ENCODE results near the gene CROCC2. TPM values are rescaled to one million over a fixed set of nuclear protein-coding genes. Genes with fewer than 3 reads are reported as not detected.

Gene CROCC2
- total and polyA plus RNA-seq, 7 donors, result 0.01 TPM; not detected in 6

DNA sequence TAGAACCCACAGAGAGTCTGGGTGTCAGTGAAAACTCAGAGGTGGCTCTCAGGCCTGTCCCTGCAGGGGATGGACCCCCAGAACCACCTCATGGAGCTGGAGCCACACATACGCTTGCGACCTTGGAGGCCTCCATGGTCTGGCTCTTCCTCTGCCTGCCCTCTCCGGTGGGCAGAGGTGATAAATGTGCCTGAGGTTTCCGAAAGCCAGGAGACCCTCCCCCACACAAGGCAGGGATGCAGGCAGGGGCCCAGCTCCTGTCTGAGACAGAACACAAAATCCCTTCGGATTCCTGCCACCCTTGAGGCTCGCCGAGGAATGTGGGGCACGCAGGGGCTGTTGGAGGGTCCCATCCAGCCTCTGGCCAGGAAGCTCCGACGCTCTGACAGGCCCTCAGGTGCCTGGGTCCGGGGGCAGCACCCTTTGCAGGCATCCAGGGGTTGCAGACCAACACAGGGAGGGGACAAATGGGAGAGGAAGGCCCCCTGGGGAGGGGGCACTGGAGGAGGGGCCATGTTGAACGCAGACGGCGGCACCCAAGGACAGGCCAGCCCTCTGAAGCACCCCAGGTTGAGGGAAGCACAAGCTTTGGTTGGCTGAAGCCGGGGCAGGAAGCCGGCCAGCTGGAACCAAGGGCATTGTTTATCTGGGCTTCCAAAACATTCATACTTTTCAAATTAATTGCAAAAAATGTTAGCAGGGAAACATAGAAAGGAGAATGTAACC is 88.2 kb downstream of the CROCC2 start:
- no peaks in the 10 kb centered on the region for H3K27me3 ChIP-seq (ENCODE audit: insufficient read depth in 3 of 3, low read length in 2 of 3)
- DNase-seq (peak in 1 of 2 donors; percentile 53), ATAC-seq (no peak)
- 67 to 83% (median 72%) methylated on average over 16 of the region's 16 CpGs for WGBS, 3 donors
- no peaks in the 10 kb centered on the region for H3K36me3 ChIP-seq (ENCODE audit: insufficient read depth in 1 of 2, low read depth in 1 of 2)
- H3K4me1 ChIP-seq, result peaks cover 45% of the 10 kb centered on the region
- TF ChIP-seq, protein P1, sequence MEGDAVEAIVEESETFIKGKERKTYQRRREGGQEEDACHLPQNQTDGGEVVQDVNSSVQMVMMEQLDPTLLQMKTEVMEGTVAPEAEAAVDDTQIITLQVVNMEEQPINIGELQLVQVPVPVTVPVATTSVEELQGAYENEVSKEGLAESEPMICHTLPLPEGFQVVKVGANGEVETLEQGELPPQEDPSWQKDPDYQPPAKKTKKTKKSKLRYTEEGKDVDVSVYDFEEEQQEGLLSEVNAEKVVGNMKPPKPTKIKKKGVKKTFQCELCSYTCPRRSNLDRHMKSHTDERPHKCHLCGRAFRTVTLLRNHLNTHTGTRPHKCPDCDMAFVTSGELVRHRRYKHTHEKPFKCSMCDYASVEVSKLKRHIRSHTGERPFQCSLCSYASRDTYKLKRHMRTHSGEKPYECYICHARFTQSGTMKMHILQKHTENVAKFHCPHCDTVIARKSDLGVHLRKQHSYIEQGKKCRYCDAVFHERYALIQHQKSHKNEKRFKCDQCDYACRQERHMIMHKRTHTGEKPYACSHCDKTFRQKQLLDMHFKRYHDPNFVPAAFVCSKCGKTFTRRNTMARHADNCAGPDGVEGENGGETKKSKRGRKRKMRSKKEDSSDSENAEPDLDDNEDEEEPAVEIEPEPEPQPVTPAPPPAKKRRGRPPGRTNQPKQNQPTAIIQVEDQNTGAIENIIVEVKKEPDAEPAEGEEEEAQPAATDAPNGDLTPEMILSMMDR (IDR thresholded peaks at IDR 0.05), result no peak
- no peak overlapping the region for H3K27ac ChIP-seq
- intact Hi-C loops (cut with DNase I), result loop anchor here in 1 of 2 donors (10.0 kb wide), 1 partner anchor 410 kb away; the partner anchor contains the start of gene CAPN10
- H3K9me3 ChIP-seq, result no peaks in the 10 kb centered on the region
- no peak overlapping the region for H3K4me3 ChIP-seq

DNA sequence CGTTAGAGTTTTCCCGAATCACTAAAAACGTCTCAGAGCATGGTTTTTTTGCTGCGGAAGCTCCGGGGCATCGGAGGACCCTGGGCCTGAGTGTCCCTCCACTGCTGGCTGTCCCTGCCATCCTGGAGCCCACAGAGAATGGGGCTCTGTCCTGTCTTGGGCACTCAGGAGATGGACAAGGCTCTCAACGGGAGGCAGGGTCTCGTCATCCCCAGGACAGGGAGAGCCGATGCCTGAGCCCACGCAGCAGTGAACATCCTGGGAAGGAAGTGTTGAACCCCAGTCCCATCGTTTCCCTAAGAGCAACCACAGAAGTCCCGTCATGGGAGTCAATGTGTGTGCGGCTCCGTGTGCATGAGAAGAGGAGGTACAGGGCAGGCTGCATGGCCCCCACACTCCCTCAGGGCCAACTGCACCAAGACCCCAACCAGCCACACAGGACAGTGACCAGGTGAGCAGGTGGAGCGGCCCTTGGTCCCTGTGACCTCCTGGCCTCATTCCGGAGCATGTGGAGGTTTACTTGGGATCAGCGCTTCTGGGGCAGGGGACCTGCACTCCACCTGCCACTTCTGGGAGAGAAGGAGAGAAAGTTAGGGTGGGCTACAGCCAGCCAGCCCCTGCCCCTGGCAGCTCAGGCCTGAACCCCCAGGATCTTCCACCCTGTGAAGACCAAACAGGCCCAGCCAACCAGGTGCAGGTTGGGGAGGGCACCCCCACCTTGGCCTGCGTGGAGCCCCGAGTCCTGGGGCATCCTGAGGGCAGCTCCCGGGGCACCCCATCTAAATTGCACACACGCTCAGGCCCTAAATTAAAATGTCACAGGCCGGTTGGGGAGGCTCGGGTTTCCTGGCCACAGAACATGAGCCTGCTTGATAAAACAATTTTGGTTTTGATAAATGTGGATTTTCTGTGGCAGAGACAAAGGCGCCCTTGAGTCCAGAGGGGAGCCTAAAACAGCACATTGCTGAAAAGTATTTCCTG is 89.2 kb downstream of the CROCC2 start:
- peaks cover 55% of the 10 kb centered on the region for H3K4me1 ChIP-seq

DNA sequence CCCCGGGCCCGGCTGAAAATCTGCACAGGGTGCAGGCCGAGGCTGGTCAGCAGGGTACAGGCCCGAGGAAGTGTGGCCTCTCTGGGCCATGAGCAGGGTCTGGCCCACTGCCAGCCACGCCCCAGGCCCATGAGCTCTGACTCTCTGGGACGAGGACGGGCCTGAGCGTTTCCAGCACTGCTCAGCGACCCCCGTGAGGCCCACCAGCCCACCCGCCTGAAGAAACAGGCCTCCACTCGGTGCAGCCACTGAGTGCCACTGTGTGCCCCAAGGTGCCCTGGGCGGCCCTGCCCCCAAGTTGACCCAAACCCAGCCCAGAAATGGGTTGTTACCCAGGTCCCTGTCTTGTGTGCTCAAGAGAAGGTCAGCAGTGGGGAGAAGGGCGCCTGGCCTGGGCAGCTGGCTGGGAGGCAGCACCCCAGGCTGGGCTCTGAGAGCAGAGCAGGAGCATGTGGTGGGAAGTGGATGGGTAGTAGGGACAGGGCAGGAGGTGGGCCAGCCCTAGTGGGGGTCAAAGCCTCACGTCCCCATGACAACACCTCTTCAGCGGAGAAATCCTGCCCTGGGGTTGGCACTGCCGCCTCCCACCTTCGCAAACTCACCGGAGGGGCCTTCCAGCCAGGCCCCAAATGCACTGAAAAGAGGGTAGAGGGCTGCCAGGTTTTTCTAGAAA is 90.2 kb downstream of the CROCC2 start:
- Histone ChIP-seq H3K27ac (peak overlapping the region; percentile 98), H3K36me3 (ENCODE audit: insufficient read depth in 1 of 2, low read depth in 1 of 2) (peaks cover 0 to 8% of the 10 kb centered on the region in 2 donors), H3K27me3 (ENCODE audit: insufficient read depth in 3 of 3, low read length in 2 of 3) (no peaks in the 10 kb centered on the region), H3K4me1 (peaks cover 62% of the 10 kb centered on the region), H3K9me3 (no peaks in the 10 kb centered on the region), H3K4me3 (no peak overlapping the region)
- WGBS, 3 donors, result 75 to 82% (median 78%) methylated on average over 19 of the region's 19 CpGs
- TF ChIP-seq, protein P1 (IDR thresholded peaks at IDR 0.05), result no peak
- DNase-seq (peak; percentile 27 to 53), ATAC-seq (no peak)
- intact Hi-C loops (cut with DNase I), result loop anchor here in 1 of 2 donors (10.0 kb wide), 1 partner anchor 411 kb away; the partner anchor contains the start of gene CAPN10

More for the DNA sequence above, 89.2 kb downstream of the CROCC2 start:
- Histone ChIP-seq H3K36me3 (ENCODE audit: insufficient read depth in 1 of 2, low read depth in 1 of 2) (peaks cover 0 to 2% of the 10 kb centered on the region in 2 donors), H3K9me3 (no peaks in the 10 kb centered on the region), H3K27me3 (ENCODE audit: insufficient read depth in 3 of 3, low read length in 2 of 3) (no peaks in the 10 kb centered on the region), H3K27ac (no peak overlapping the region), H3K4me3 (no peak overlapping the region)
- ATAC-seq (no peak), DNase-seq (peak in 1 of 2 donors; percentile 9)
- intact Hi-C loops (cut with DNase I), result loop anchor here in 1 of 2 donors (10.0 kb wide), 1 partner anchor 411 kb away; the partner anchor contains the start of gene CAPN10
- WGBS, 3 donors, result 63 to 73% (median 68%) methylated on average over 24 of the region's 24 CpGs
- TF ChIP-seq, protein P1 (IDR thresholded peaks at IDR 0.05), result no peak

DNA sequence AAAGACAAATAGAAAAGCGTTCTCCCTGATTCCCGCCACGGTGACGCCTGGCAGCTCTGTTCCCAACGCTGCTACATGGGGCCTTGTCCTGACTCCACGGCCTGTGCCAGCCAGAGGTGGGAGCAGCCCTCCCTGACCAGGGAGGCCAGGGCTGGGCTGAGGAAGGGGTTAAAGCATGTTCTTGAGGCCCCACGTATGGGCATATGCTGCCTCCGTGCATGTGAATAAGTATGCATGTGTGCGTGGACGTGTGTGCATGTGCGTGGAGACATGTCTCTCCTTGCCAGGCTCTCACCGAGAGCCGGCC is 90.7 kb downstream of the CROCC2 start:
- Histone ChIP-seq H3K27me3 (ENCODE audit: insufficient read depth in 3 of 3, low read length in 2 of 3) (no peaks in the 10 kb centered on the region), H3K36me3 (ENCODE audit: insufficient read depth in 1 of 2, low read depth in 1 of 2) (peaks cover 0 to 10% of the 10 kb centered on the region in 2 donors), H3K4me3 (peak overlapping the region; percentile 85), H3K9me3 (no peaks in the 10 kb centered on the region), H3K27ac (peak overlapping the region; percentile 98), H3K4me1 (peaks cover 61% of the 10 kb centered on the region)
- TF ChIP-seq, protein P1 (IDR thresholded peaks at IDR 0.05), result no peak
- peak in 1 of 2 donors; percentile 51 for DNase-seq
- 59 to 74% (median 67%) methylated on average over 13 of the region's 13 CpGs for WGBS, 3 donors
- ATAC-seq, result no peak
- intact Hi-C loops (cut with DNase I), result loop anchor here in 1 of 2 donors (10.0 kb wide), 1 partner anchor 412 kb away; the partner anchor contains the start of gene CAPN10

Data from psoas muscle (tissue), 8 donors.